HG02840 (cell line): ENCODE data around the gene SSH3.

Experiments
- ATAC-seq: cut with Tn5 transposase; IDR thresholded peaks from one replicate; pipeline ENCODE4 v1.9.1; 2021; ENCODE audit warnings: mild to moderate bottlenecking, moderate library complexity, moderate number of reproducible peaks; ENCODE audit not compliant: unreplicated experiment, low FRiP score

Gene SSH3

GRCh38 chr11:67356387-67356863 lies 53.1 kb downstream of the SSH3 start:
- no peak for ATAC-seq

- no peak for ATAC-seq
These were observed 53.7 kb downstream of the SSH3 start for GRCh38 chr11:67356864-67357561.

GRCh38 chr11:67357831-67358670 lies 54.7 kb downstream of the SSH3 start:
- ATAC-seq: no peak
